ENCODE results near the gene MMP3. TPM values are rescaled to one million over a fixed set of nuclear protein-coding genes. Genes with fewer than 3 reads are reported as not detected.

MMP3 gene
- total RNA-seq, 1 experiment from 2014 or later, result not detected

- peaks cover 7% of the 10 kb centered on the region for H3K4me1 ChIP-seq (ENCODE audit: low read length)
- no peak overlapping the region for H3K9ac ChIP-seq (ENCODE audit: low read length)
- no peak overlapping the region for H3K4me3 ChIP-seq (ENCODE audit: low read length)
- H3K27me3 ChIP-seq (ENCODE audit: low read length), result no peaks in the 10 kb centered on the region
- H4K20me1 ChIP-seq (ENCODE audit: insufficient read depth, low read depth, low read length), result no peaks in the 10 kb centered on the region
- H3K79me2 ChIP-seq (ENCODE audit: low read length), result no peaks in the 10 kb centered on the region
- no peak overlapping the region for H3K4me2 ChIP-seq (ENCODE audit: low read depth, low read length, poor library complexity, severe bottlenecking)
- no peaks in the 10 kb centered on the region for H3K9me2 ChIP-seq (replicated peaks; ENCODE audit: insufficient read depth, low read length)
- H3K27ac ChIP-seq (ENCODE audit: low read length), result no peak overlapping the region
- no peaks in the 10 kb centered on the region for H3K9me3 ChIP-seq (ENCODE audit: low read length)
- no peak overlapping the region for H2AFZ ChIP-seq (ENCODE audit: low read length)
- no peak for DNase-seq
- H3K36me3 ChIP-seq (ENCODE audit: insufficient read depth, low read length), result no peaks in the 10 kb centered on the region
Observed at GRCh38 chr11:102842930-102843329, 479 bp downstream of the MMP3 start.

GRCh38 chr11:102840018-102840417, 3.4 kb downstream of the MMP3 start:
- H3K4me1 ChIP-seq (ENCODE audit: low read length), result peaks cover 7% of the 10 kb centered on the region
- no peaks in the 10 kb centered on the region for H4K20me1 ChIP-seq (ENCODE audit: insufficient read depth, low read depth, low read length)
- no peaks in the 10 kb centered on the region for H3K9me2 ChIP-seq (replicated peaks; ENCODE audit: insufficient read depth, low read length)
- no peak overlapping the region for H2AFZ ChIP-seq (ENCODE audit: low read length)
- H3K27ac ChIP-seq (ENCODE audit: low read length), result no peak overlapping the region
- no peak overlapping the region for H3K4me3 ChIP-seq (ENCODE audit: low read length)
- no peaks in the 10 kb centered on the region for H3K27me3 ChIP-seq (ENCODE audit: low read length)
- H3K4me2 ChIP-seq (ENCODE audit: low read depth, low read length, poor library complexity, severe bottlenecking), result no peak overlapping the region
- no peaks in the 10 kb centered on the region for H3K9me3 ChIP-seq (ENCODE audit: low read length)
- H3K79me2 ChIP-seq (ENCODE audit: low read length), result no peaks in the 10 kb centered on the region
- no peaks in the 10 kb centered on the region for H3K36me3 ChIP-seq (ENCODE audit: insufficient read depth, low read length)
- DNase-seq, result no peak
- H3K9ac ChIP-seq (ENCODE audit: low read length), result no peak overlapping the region

GRCh38 chr11:102837646-102838045, 5.8 kb downstream of the MMP3 start:
- Histone ChIP-seq H3K4me2 (ENCODE audit: low read depth, low read length, poor library complexity, severe bottlenecking) (no peak overlapping the region), H3K9me2 (replicated peaks; ENCODE audit: insufficient read depth, low read length) (no peaks in the 10 kb centered on the region), H3K79me2 (ENCODE audit: low read length) (no peaks in the 10 kb centered on the region), H3K4me1 (ENCODE audit: low read length) (no peaks in the 10 kb centered on the region), H2AFZ (ENCODE audit: low read length) (no peak overlapping the region), H3K27ac (ENCODE audit: low read length) (no peak overlapping the region), H4K20me1 (ENCODE audit: insufficient read depth, low read depth, low read length) (no peaks in the 10 kb centered on the region), H3K27me3 (ENCODE audit: low read length) (no peaks in the 10 kb centered on the region), H3K36me3 (ENCODE audit: insufficient read depth, low read length) (no peaks in the 10 kb centered on the region), H3K9me3 (ENCODE audit: low read length) (no peaks in the 10 kb centered on the region), H3K9ac (ENCODE audit: low read length) (no peak overlapping the region), H3K4me3 (ENCODE audit: low read length) (no peak overlapping the region)
- no peak for DNase-seq

GRCh38 chr11:102837156-102837555, 6.3 kb downstream of the MMP3 start:
- H3K9ac ChIP-seq (ENCODE audit: low read length), result no peak overlapping the region
- no peak overlapping the region for H3K4me3 ChIP-seq (ENCODE audit: low read length)
- H3K9me3 ChIP-seq (ENCODE audit: low read length), result no peaks in the 10 kb centered on the region
- no peak for DNase-seq
- no peak overlapping the region for H3K4me2 ChIP-seq (ENCODE audit: low read depth, low read length, poor library complexity, severe bottlenecking)
- no peaks in the 10 kb centered on the region for H3K79me2 ChIP-seq (ENCODE audit: low read length)
- no peaks in the 10 kb centered on the region for H4K20me1 ChIP-seq (ENCODE audit: insufficient read depth, low read depth, low read length)
- H3K4me1 ChIP-seq (ENCODE audit: low read length), result no peaks in the 10 kb centered on the region
- H3K9me2 ChIP-seq (replicated peaks; ENCODE audit: insufficient read depth, low read length), result no peaks in the 10 kb centered on the region
- H3K27ac ChIP-seq (ENCODE audit: low read length), result no peak overlapping the region
- no peaks in the 10 kb centered on the region for H3K36me3 ChIP-seq (ENCODE audit: insufficient read depth, low read length)
- no peaks in the 10 kb centered on the region for H3K27me3 ChIP-seq (ENCODE audit: low read length)
- no peak overlapping the region for H2AFZ ChIP-seq (ENCODE audit: low read length)

- H3K4me3 ChIP-seq (ENCODE audit: low read length), result no peak overlapping the region
- no peak overlapping the region for H3K4me2 ChIP-seq (ENCODE audit: low read depth, low read length, poor library complexity, severe bottlenecking)
- H3K4me1 ChIP-seq (ENCODE audit: low read length), result no peaks in the 10 kb centered on the region
- H2AFZ ChIP-seq (ENCODE audit: low read length), result no peak overlapping the region
- no peak overlapping the region for H3K27ac ChIP-seq (ENCODE audit: low read length)
- no peaks in the 10 kb centered on the region for H3K9me2 ChIP-seq (replicated peaks; ENCODE audit: insufficient read depth, low read length)
- H3K27me3 ChIP-seq (ENCODE audit: low read length), result no peaks in the 10 kb centered on the region
- no peaks in the 10 kb centered on the region for H4K20me1 ChIP-seq (ENCODE audit: insufficient read depth, low read depth, low read length)
- no peaks in the 10 kb centered on the region for H3K9me3 ChIP-seq (ENCODE audit: low read length)
- no peak for DNase-seq
- H3K79me2 ChIP-seq (ENCODE audit: low read length), result no peaks in the 10 kb centered on the region
- no peak overlapping the region for H3K9ac ChIP-seq (ENCODE audit: low read length)
- no peaks in the 10 kb centered on the region for H3K36me3 ChIP-seq (ENCODE audit: insufficient read depth, low read length)
Observed at GRCh38 chr11:102836290-102836875, 7.0 kb downstream of the MMP3 start.

GRCh38 chr11:102833731-102834130, 9.7 kb downstream of the MMP3 start:
- Histone ChIP-seq H3K9me3 (ENCODE audit: low read length) (no peaks in the 10 kb centered on the region), H3K4me2 (ENCODE audit: low read depth, low read length, poor library complexity, severe bottlenecking) (no peak overlapping the region), H3K79me2 (ENCODE audit: low read length) (no peaks in the 10 kb centered on the region), H4K20me1 (ENCODE audit: insufficient read depth, low read depth, low read length) (no peaks in the 10 kb centered on the region), H3K36me3 (ENCODE audit: insufficient read depth, low read length) (no peaks in the 10 kb centered on the region), H3K27ac (ENCODE audit: low read length) (no peak overlapping the region), H3K4me3 (ENCODE audit: low read length) (no peak overlapping the region), H3K27me3 (ENCODE audit: low read length) (no peaks in the 10 kb centered on the region), H3K9me2 (replicated peaks; ENCODE audit: insufficient read depth, low read length) (no peaks in the 10 kb centered on the region), H2AFZ (ENCODE audit: low read length) (no peak overlapping the region), H3K4me1 (ENCODE audit: low read length) (no peaks in the 10 kb centered on the region), H3K9ac (ENCODE audit: low read length) (no peak overlapping the region)
- DNase-seq, result no peak

- no peak overlapping the region for H2AFZ ChIP-seq (ENCODE audit: low read length)
- no peak overlapping the region for H3K9ac ChIP-seq (ENCODE audit: low read length)
- H3K4me1 ChIP-seq (ENCODE audit: low read length), result no peaks in the 10 kb centered on the region
- H3K9me3 ChIP-seq (ENCODE audit: low read length), result no peaks in the 10 kb centered on the region
- H3K27me3 ChIP-seq (ENCODE audit: low read length), result no peaks in the 10 kb centered on the region
- H3K36me3 ChIP-seq (ENCODE audit: insufficient read depth, low read length), result no peaks in the 10 kb centered on the region
- H4K20me1 ChIP-seq (ENCODE audit: insufficient read depth, low read depth, low read length), result no peaks in the 10 kb centered on the region
- no peak for DNase-seq
- no peak overlapping the region for H3K4me3 ChIP-seq (ENCODE audit: low read length)
- H3K9me2 ChIP-seq (replicated peaks; ENCODE audit: insufficient read depth, low read length), result no peaks in the 10 kb centered on the region
- H3K4me2 ChIP-seq (ENCODE audit: low read depth, low read length, poor library complexity, severe bottlenecking), result no peak overlapping the region
- H3K79me2 ChIP-seq (ENCODE audit: low read length), result no peaks in the 10 kb centered on the region
- H3K27ac ChIP-seq (ENCODE audit: low read length), result no peak overlapping the region
Observed at GRCh38 chr11:102832612-102833011, 10.8 kb downstream of the MMP3 start.

GRCh38 chr11:102831489-102832440, 11.6 kb downstream of the MMP3 start:
- H3K4me3 ChIP-seq (ENCODE audit: low read length), result no peak overlapping the region
- H3K9me3 ChIP-seq (ENCODE audit: low read length), result no peaks in the 10 kb centered on the region
- no peaks in the 10 kb centered on the region for H3K4me1 ChIP-seq (ENCODE audit: low read length)
- no peak overlapping the region for H3K4me2 ChIP-seq (ENCODE audit: low read depth, low read length, poor library complexity, severe bottlenecking)
- no peak for DNase-seq
- H3K27ac ChIP-seq (ENCODE audit: low read length), result no peak overlapping the region
- H3K79me2 ChIP-seq (ENCODE audit: low read length), result no peaks in the 10 kb centered on the region
- H3K9me2 ChIP-seq (replicated peaks; ENCODE audit: insufficient read depth, low read length), result no peaks in the 10 kb centered on the region
- H3K9ac ChIP-seq (ENCODE audit: low read length), result no peak overlapping the region
- no peaks in the 10 kb centered on the region for H3K36me3 ChIP-seq (ENCODE audit: insufficient read depth, low read length)
- no peak overlapping the region for H2AFZ ChIP-seq (ENCODE audit: low read length)
- no peaks in the 10 kb centered on the region for H4K20me1 ChIP-seq (ENCODE audit: insufficient read depth, low read depth, low read length)
- H3K27me3 ChIP-seq (ENCODE audit: low read length), result no peaks in the 10 kb centered on the region

All from Karpas-422 (cell line).